ENCODE data around the gene MRTFA. TPM values are rescaled to one million over a fixed set of nuclear protein-coding genes. Genes with fewer than 3 reads are reported as not detected.

The MRTFA gene
- total and polyA plus RNA-seq, 9 of the 15 experiments (the other 6 are each of a cell fraction or from before 2014, with no cell fraction given): 0.84 to 21.1 (median 3.7) TPM

- peak; percentile 42; the same call in 1 of the 2 replicates for TF ChIP-seq EP300 (IDR thresholded peaks at IDR 0.05; ENCODE audit: low read length)
These were observed 248.3 kb downstream of the MRTFA start (continued) for GRCh38 chr22:40388231-40388630.

GRCh38 chr22:40387746-40388145 is 248.8 kb downstream of the MRTFA start:
- H3K79me2 ChIP-seq (ENCODE audit: control insufficient read depth, insufficient read depth, low read length): peaks cover 17% of the 10 kb centered on the region
- ATAC-seq: peak; percentile 48
- H3K4me2 ChIP-seq (ENCODE audit: insufficient read depth, low read length): peak overlapping the region; percentile 58
- H4K20me1 ChIP-seq (replicated peaks; ENCODE audit: control insufficient read depth, insufficient read depth, low read length): no peaks in the 10 kb centered on the region
- H3K27me3 ChIP-seq (ENCODE audit: control insufficient read depth in 2 of 2, insufficient read depth in 2 of 2, low read length in 2 of 2): no peaks in the 10 kb centered on the region
- ChIA-PET CTCF (ENCODE audit: low intra/inter-chr PET ratio) (no interaction called here), POLR2A (interaction anchor here (0.5 to 1.7 kb wide), 6 partner anchors 9 to 714 kb away, joined by 3 to 6 read pairs (median 3); no protein-coding TSS in a partner anchor)
- in situ Hi-C loops (cut with MboI) (no loop called here), intact Hi-C loops (cut with micrococcal nuclease) (no loop called here)
- peak overlapping the region; percentile 62 for H3K27ac ChIP-seq (ENCODE audit: extremely low read depth, low read depth, low read length)
- peak; percentile 11 for FAIRE-seq
- no TSS peak for BruUV-seq (replicated peaks)
- no peak for DNase-seq (ENCODE audit: extremely low read depth in 1 of 4, low spot score in 3 of 4)
- peaks cover 20 to 22% of the 10 kb centered on the region in 2 experiments; a peak in 4 of 5 replicates for H3K4me1 ChIP-seq (replicated peaks in 1 of 2; ENCODE audit: control insufficient read depth in 2 of 2, insufficient read depth in 2 of 2, low read length in 2 of 2)
- WGBS (ENCODE audit: insufficient coverage, low coverage, missing lambda C conversion rate): 53% methylated on average over 5 of the region's 5 CpGs
- TF ChIP-seq PKNOX1 (IDR thresholded peaks at IDR 0.05): 0 out of 2 replicates have a peak, but pooled peaks have one; percentile 20
- TF ChIP-seq TAF7 (tag; IDR thresholded peaks at IDR 0.05): no peak
- no peaks in the 10 kb centered on the region for H3K9me3 ChIP-seq (replicated peaks; ENCODE audit: control insufficient read depth, insufficient read depth, low read depth, low read length)
- no peak overlapping the region for H3K4me3 ChIP-seq
- no peak overlapping the region for H2AFZ ChIP-seq (ENCODE audit: low read depth, low read length)
- peak overlapping the region in 1 of 2 experiments; percentile 36; a peak in 1 of 4 replicates for H3K9ac ChIP-seq (ENCODE audit: insufficient read depth in 1 of 2, low read depth in 2 of 2, low read length in 2 of 2)
- peaks cover 3% of the 10 kb centered on the region; the same call in 1 of the 3 replicates for H3K36me3 ChIP-seq (ENCODE audit: control insufficient read depth, insufficient read depth, low read length)
- no peaks in the 10 kb centered on the region for H3K9me1 ChIP-seq (ENCODE audit: control insufficient read depth, insufficient read depth, low read length)
